ENCODE data around the gene PALMD.

DNA sequence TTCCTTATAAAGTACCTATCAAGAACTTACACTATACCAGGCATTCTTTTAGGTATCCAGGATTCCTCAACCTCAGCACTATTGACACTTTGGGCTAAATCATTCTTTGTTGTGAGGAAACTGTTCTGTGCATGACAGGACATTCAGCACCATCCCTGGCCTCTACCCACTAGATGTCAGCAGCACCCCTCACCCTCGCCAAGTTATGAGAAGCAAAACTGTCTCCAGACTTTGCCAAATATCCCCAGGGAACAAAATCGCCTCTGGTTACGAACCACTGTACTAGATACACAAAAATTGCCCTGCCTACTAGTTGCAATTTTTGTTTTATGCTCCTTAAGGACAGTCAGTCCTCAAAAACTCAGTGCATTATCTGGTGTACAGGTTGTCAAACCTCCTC lies 35.7 kb downstream of the PALMD start:
- TF ChIP-seq, protein P1, sequence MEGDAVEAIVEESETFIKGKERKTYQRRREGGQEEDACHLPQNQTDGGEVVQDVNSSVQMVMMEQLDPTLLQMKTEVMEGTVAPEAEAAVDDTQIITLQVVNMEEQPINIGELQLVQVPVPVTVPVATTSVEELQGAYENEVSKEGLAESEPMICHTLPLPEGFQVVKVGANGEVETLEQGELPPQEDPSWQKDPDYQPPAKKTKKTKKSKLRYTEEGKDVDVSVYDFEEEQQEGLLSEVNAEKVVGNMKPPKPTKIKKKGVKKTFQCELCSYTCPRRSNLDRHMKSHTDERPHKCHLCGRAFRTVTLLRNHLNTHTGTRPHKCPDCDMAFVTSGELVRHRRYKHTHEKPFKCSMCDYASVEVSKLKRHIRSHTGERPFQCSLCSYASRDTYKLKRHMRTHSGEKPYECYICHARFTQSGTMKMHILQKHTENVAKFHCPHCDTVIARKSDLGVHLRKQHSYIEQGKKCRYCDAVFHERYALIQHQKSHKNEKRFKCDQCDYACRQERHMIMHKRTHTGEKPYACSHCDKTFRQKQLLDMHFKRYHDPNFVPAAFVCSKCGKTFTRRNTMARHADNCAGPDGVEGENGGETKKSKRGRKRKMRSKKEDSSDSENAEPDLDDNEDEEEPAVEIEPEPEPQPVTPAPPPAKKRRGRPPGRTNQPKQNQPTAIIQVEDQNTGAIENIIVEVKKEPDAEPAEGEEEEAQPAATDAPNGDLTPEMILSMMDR (IDR thresholded peaks at IDR 0.05): no peak
- no peak for TF ChIP-seq POLR2A (IDR thresholded peaks at IDR 0.05)
